Fibroblast of skin of back (primary cell): ENCODE results near the gene PAX4.
A peak's percentile ranks its signal among the peaks of the same experiment; 100 is the strongest.
"Not testable (repeated sequence)": the region's sequence is repeated elsewhere in the genome, so short reads cannot be mapped to it uniquely, and the experiment has no call there.

ENCODE experiments used
- DNase-seq: peaks from one replicate; pipeline ENCODE4 v3.0.0-alpha.2; 2013

The PAX4 gene

DNA sequence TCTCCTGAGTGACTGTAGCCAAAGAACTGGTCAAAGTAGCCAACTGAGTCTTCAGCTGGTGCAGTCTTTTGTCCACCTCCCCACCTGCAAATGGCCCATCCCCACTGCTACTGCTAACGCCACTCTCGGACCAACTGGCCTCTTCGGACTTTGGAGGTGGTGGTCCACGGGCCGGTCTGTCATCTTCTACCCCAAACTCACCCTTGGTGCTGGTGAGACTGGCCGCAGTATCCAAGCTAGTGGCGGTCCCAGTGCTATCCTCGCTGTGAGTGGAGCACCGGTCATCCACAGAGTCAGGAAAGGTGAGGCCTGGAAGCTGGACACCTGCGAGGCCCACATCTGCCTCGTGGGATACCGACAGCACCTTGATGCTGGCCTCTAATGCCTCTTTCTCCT lies 33.3 kb downstream of the PAX4 start:
- DNase-seq: no peak

DNA sequence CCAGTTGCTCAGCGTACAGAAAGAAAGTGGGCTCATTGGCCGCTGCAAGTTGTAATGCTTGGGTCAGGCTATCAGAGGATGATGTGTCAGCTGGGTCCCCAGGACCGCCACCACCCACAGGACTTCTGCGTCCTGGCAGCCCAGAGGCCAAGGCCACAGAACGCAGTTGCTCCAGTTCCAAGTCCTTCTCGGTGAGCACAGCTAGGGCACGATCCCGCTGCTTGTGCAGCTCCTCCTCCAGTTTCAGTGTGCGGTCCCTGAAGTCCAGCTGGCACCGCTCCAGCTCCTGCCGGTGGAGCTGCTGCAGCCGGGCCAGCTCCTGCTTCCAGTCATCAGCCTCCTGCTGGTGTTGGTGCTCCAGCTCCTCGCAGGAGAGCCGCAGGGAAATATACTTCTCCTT lies 35.6 kb downstream of the PAX4 start:
- DNase-seq: no peak

DNA sequence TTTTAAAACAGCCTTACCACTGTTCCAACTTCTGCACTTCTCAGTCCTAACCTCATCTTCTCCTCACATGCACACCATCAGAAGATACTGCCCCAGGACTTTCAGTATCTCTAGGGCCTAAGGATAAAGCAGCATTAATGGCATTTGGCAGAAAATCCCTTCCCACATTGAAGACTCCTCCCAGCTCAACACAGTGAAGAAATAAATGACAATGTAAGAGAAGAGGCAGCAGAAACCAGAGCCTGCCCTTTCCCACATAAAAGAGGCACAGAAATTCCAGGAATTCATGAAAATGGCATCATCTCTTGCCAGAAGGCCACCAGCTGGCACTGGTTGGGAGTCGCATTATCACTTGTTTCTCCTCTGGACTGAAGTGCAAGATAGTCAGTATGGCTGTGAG lies 36.2 kb downstream of the PAX4 start:
- no peak for DNase-seq

DNA sequence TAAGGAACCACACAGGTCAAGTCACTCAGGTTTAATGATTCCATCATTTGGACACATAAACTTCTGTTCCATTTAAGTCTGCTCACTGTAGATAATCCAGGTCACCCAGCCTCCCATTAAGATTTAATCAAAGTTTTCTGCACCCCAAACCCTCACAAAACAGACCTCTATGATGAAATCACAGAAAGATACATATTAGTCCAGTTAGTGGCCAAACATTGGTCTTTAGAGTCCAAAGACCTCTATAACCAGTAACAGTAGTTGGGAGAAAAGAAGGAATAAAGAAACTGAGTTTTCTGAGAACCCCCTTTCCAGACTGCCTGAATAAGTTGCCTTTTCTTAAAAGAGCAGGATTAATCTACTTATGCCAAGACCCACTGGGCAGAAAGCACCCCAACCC lies 37.3 kb downstream of the PAX4 start:
- no peak for DNase-seq

DNA sequence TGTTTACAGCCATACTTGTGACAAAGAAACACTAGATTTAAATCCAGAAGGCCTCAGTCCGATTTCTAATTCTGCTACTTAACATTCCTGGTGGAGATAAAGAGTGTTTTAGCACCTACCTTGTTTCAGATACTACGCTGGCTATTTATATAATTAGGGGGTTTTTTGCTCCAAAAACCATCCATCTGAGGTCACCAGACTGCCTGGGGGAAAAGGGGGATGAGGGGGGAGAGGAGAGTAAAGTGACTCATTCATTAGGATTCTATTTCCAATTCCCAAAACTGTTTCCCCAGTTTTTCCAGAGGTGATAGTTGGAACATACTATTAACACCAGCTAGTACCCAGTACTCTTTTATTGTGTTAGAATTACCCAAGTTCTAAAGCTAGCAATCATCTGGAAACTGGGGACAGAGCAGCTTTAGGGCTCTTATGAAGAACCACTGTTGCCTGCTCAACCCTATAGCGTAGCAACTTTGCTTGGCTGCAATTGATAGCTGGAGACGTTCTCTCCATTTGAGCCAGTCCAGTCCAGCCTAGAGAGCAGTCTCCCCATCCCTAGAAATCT lies 39.1 kb downstream of the PAX4 start:
- DNase-seq: peak; percentile 31

DNA sequence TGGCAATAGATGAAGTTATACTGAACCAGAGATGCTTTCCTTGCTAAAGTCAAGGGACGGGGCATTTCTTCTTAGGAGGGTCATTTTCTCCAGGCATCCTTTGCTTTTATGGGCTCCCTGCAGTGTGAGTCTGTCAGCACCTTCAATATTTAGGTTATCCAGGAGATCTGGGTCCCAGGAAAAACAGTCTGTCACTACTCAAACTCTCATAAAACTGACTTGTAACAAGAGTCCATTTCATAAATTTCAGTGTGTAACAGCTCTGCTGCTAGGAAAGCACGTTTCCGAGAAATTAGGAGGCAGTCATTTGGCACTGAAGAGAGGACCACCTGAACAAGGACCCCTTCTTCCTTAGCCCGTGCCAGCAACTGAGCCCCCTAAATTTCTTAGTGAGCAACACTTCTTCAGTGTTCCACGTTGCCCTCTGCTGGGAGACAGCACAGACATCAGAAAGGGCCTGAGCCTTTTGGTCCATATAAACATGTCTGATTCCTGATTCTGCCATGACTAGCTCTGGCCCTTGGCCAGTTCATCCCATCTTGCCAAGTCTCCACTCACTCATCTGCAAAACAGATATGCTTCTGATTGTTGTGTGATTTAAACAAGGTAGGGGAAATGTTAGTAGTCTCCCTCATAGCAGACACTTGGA lies 39.8 kb downstream of the PAX4 start:
- DNase-seq: peak; percentile 20

DNA sequence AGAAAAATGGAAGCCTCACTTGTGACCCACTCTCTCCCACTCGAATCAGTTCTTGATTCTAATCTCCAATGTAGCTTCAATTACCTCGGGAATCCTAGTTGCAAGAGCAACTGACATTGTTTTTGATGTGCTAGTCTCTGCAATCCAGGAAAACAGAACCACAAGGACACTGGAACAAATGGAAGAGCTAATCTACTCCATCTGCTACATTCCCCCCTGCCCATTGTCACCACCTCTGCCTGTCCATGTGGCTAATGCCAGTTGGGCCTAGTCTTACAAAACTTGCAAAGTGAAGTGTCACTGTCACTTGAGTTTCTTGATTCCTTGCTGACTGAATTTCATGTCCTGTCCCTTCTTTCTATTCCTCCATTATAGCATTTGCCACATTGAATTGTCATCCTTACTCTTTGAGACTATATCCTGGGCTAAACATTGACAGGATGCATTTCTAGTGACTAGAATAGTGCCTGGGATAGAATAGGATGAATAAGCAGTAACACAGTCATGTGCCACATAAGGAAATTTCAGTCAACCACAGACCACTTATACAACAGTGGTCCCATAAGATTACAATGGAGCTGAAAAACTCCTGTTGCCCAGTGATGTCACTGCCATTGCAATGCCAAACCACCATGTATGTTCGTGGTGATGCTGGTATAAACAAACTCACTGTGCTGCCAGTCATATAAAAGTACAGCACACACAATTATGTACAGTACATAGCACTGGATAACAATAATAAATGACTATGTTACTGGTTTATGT lies 46.0 kb downstream of the PAX4 start:
- DNase-seq: peak; percentile 14

DNA sequence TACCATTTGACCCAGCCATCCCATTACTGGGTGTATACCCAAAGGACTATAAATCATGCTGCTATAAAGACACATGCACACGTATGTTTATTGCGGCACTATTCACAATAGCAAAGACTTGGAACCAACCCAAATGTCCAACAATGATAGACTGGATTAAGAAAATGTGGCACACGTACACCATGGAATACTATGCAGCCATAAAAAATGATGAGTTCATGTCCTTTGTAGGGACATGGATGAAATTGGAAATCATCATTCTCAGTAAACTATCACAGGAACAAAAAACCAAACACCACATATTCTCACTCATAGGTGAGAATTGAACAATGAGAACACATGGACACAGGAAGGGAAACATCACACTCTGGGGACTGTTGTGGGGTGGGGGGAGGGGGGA lies 49.9 kb downstream of the PAX4 start:
- DNase-seq: not testable (repeated sequence)

DNA sequence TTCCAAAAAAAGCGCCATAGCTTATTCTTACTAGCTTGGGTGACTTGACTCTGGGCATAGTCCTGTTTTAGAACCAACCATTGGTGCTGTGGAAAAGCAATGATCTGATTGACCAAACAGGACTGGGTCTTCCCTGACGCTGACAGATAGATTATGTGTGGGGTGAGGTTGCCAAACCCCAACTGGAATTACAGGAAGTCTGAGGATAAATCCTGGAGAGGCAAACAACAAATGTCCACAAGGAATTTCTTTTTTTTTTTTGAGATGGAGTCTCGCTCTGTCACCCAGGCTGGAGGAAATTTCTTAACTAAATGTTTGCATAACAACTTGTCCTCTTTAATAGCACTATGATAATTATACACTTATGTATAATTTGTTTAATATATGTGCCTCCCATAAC lies 51.7 kb downstream of the PAX4 start:
- no peak for DNase-seq
